ENCODE results near the gene MBTPS1.

Gene MBTPS1

GRCh38 chr16:84048270-84048669 is 68.5 kb downstream of the MBTPS1 start:
- DNase-seq: no peak

GRCh38 chr16:84047626-84048025 is 69.1 kb downstream of the MBTPS1 start:
- DNase-seq: no peak

GRCh38 chr16:84047206-84047605 is 69.5 kb downstream of the MBTPS1 start:
- no peak for DNase-seq

- DNase-seq: no peak
These were observed 70.8 kb downstream of the MBTPS1 start for GRCh38 chr16:84045818-84046470.

- no peak for DNase-seq
These were observed 71.5 kb downstream of the MBTPS1 start for GRCh38 chr16:84045001-84045817.

- no peak for DNase-seq
These were observed 72.6 kb downstream of the MBTPS1 start for GRCh38 chr16:84044118-84044488.

- DNase-seq: peak; percentile 7
These were observed 73.1 kb downstream of the MBTPS1 start for GRCh38 chr16:84043486-84044117.

GRCh38 chr16:84042879-84043485 is 73.8 kb downstream of the MBTPS1 start:
- DNase-seq: no peak

GRCh38 chr16:84042308-84042878 is 74.3 kb downstream of the MBTPS1 start, which contains the start of gene SLC38A8:
Gene SLC38A8, minus strand, starts transcription at chr16:84042795. Its CDS starts 638 bp downstream, at chr16:84042157.
- no peak for DNase-seq

GRCh38 chr16:84041881-84042280 is 74.9 kb downstream of the MBTPS1 start:
- no peak for DNase-seq

- no peak for DNase-seq
These were observed 75.6 kb downstream of the MBTPS1 start for GRCh38 chr16:84040823-84041820.

GRCh38 chr16:84040226-84040822 is 76.4 kb downstream of the MBTPS1 start:
- no peak for DNase-seq

GRCh38 chr16:84039696-84040095 is 77.0 kb downstream of the MBTPS1 start:
- no peak for DNase-seq

- DNase-seq: no peak
These were observed 78.3 kb downstream of the MBTPS1 start for GRCh38 chr16:84038469-84038868.

- no peak for DNase-seq
These were observed 79.7 kb downstream of the MBTPS1 start for GRCh38 chr16:84036982-84037425.

GRCh38 chr16:84036131-84036530 is 80.6 kb downstream of the MBTPS1 start:
- DNase-seq: no peak

GRCh38 chr16:84034516-84034915 is 82.2 kb downstream of the MBTPS1 start:
- no peak for DNase-seq

GRCh38 chr16:84033251-84034195 is 83.2 kb downstream of the MBTPS1 start:
- DNase-seq: no peak

- no peak for DNase-seq
These were observed 84.1 kb downstream of the MBTPS1 start for GRCh38 chr16:84032458-84033178.

Measured in stimulated activated CD4-positive, alpha-beta T cell treated with anti-CD3 and anti-CD28 coated beads, Interleukin-1b, Interleukin-23, amount 100 ng/mL, for 48 hours (primary cell).